Spleen (tissue), 7 donors: ENCODE measurements around the gene TADA2A.

ENCODE experiments used
- CTCF ChIP-seq, 11 experiments: fragments of 200-600 bp in 7 of 11; fragments of 450-650 bp in 4 of 11; sonication (generic) in 4 of 11; IDR thresholded peaks in 8 of 11; conservative IDR thresholded peaks in 3 of 11; 1 replicate in 7 of 11; 2 replicates in 4 of 11; pipeline versions ENCODE4 v1.4.0 to v1.8.0; 2016 to 2021; ENCODE audit warnings: antibody characterized with exemption in 11 of 11, inconsistent platforms in 4 of 11, mild to moderate bottlenecking in 1 of 11
- POLR2AphosphoS5 ChIP-seq, 3 donors: sonication (generic); formaldehyde crosslinking; IDR thresholded peaks; one replicate each; pipeline ENCODE4 v1.5.1; 2017; ENCODE audit warnings: antibody characterized with exemption in 3 of 3
- donor health status: DM: no; HTN: no; CAD: no; lungs with moderate emphysema.
- donor health status: DM: no; HTN: no; CAD: no.
- donor health status: DM: no; HTN: no; CAD: no.

- TF ChIP-seq CTCF (IDR thresholded peaks at IDR 0.05 in 8 of 11, conservative IDR thresholded peaks at IDR 0.05 in 3 of 11) (no peak), POLR2AphosphoS5 (IDR thresholded peaks at IDR 0.05) (no peak)
These were observed 20.2 kb upstream of the TADA2A start for GRCh38 chr17:37386462-37386861.
